ENCODE measurements around the gene CBLB. TPM values are rescaled to one million over a fixed set of nuclear protein-coding genes. Genes with fewer than 3 reads are reported as not detected.
A peak's percentile ranks its signal among the peaks of the same experiment; 100 is the strongest.

CBLB gene
- total and polyA plus RNA-seq, 9 of the 15 experiments (the other 6 are each of a cell fraction or from before 2014, with no cell fraction given) = 1.8 to 8.1 (median 5.3) TPM

- TF ChIP-seq PBX2 (CRISPR knock-in tag; IDR thresholded peaks at IDR 0.05; ENCODE audit: low read depth) (peak; percentile 34; the same call in 1 of the 2 replicates), PBX2 (tag; conservative IDR thresholded peaks at IDR 0.05; ENCODE audit: low read depth) (peak; percentile 80), MEIS2 (IDR thresholded peaks at IDR 0.05; ENCODE audit: partially characterized antibody) (peak; percentile 15), JUNB (CRISPR knock-in tag; conservative IDR thresholded peaks at IDR 0.05) (no peak), CBFA2T2 (conservative IDR thresholded peaks at IDR 0.05) (peak; percentile 14; the same call in 1 of the 2 replicates), TAL1 (IDR thresholded peaks at IDR 0.05) (peak; percentile 12; the same call in 1 of the 2 replicates), TEAD4 (IDR thresholded peaks at IDR 0.05; ENCODE audit: low read length) (peak; percentile 58), TEAD4 (CRISPR knock-in tag; IDR thresholded peaks at IDR 0.05; ENCODE audit: borderline replicate concordance) (no peak), CEBPG (CRISPR knock-in tag; IDR thresholded peaks at IDR 0.05) (peak; percentile 44; the same call in 1 of the 2 replicates), CEBPG (tag; conservative IDR thresholded peaks at IDR 0.05 in 1 of 2, IDR thresholded peaks at IDR 0.05 in 1 of 2) (peak in 1 of 2 experiments; percentile 69; a peak in 2 of 4 replicates), SRF (CRISPR knock-in tag; IDR thresholded peaks at IDR 0.05) (peak in 1 of 2 experiments; percentile 77; a peak in 2 of 4 replicates), ZNF431 (CRISPR knock-in tag; IDR thresholded peaks at IDR 0.05) (no peak), NR2C2 (CRISPR knock-in tag; IDR thresholded peaks at IDR 0.05) (no peak), NR2C2 (tag; IDR thresholded peaks at IDR 0.05) (peak; percentile 58; the same call in 1 of the 2 replicates), GABPA (tag; conservative IDR thresholded peaks at IDR 0.05; ENCODE audit: low read depth) (peak; percentile 60), EP400 (IDR thresholded peaks at IDR 0.05) (no peak)
- TF ChIP-seq, protein P1, sequence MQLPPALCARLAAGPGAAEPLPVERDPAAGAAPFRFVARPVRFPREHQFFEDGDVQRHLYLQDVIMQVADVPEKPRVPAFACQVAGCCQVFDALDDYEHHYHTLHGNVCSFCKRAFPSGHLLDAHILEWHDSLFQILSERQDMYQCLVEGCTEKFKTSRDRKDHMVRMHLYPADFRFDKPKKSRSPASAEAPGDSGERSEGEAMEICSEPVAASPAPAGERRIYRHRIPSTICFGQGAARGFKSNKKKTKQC (CRISPR knock-in tag; IDR thresholded peaks at IDR 0.05) = no peak
- TF ChIP-seq, protein P2, sequence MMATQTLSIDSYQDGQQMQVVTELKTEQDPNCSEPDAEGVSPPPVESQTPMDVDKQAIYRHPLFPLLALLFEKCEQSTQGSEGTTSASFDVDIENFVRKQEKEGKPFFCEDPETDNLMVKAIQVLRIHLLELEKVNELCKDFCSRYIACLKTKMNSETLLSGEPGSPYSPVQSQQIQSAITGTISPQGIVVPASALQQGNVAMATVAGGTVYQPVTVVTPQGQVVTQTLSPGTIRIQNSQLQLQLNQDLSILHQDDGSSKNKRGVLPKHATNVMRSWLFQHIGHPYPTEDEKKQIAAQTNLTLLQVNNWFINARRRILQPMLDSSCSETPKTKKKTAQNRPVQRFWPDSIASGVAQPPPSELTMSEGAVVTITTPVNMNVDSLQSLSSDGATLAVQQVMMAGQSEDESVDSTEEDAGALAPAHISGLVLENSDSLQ (IDR thresholded peaks at IDR 0.05) = peak; percentile 95
Measured at GRCh38 chr3:105626739-105627138, 242.1 kb downstream of the CBLB start (continued).

Data from K562 (cell line).